GM12892 (cell line): ENCODE measurements around the gene RAB29.
"Not testable (repeated sequence)": the region's sequence is repeated elsewhere in the genome, so short reads cannot be mapped to it uniquely, and the experiment has no call there.

Experiments used
- DNase-seq: peaks from one replicate; pipeline ENCODE4 v3.0.0; 2011; ENCODE audit not compliant: insufficient read length
- FAIRE-seq: peaks from 2 replicates; lab custom pipeline; 2011; peaks lifted over from hg19 to GRCh38; lab: Jason Lieb, UNC
- POLR2A ChIP-seq: IDR thresholded peaks from 2 replicates; pipeline ENCODE4 v1.6.1; 2011; ENCODE audit warnings: low read depth, low read length, control low read depth
- POLR2AphosphoS5 ChIP-seq: IDR thresholded peaks from 2 replicates; pipeline ENCODE4 v1.6.1; 2011; ENCODE audit warnings: low read depth, low read length, control low read depth
- TAF1 ChIP-seq: IDR thresholded peaks from 2 replicates; pipeline ENCODE4 v1.6.1; 2011; ENCODE audit warnings: low read depth, mild to moderate bottlenecking, control low read depth, low read length, borderline replicate concordance

The RAB29 gene

GRCh38 chr1:205735218-205735617 lies 40.1 kb downstream of the RAB29 start:
- no peak for TF ChIP-seq TAF1
- TF ChIP-seq POLR2AphosphoS5, result no peak
- no peak for TF ChIP-seq POLR2A
- FAIRE-seq (no peak), DNase-seq (no peak)

- no peak for FAIRE-seq
- DNase-seq, result no peak
- TF ChIP-seq TAF1 (no peak), POLR2A (no peak), POLR2AphosphoS5 (no peak)
Measured at GRCh38 chr1:205733438-205734175, 41.7 kb downstream of the RAB29 start.

- FAIRE-seq (no peak), DNase-seq (no peak)
- TF ChIP-seq POLR2A, result no peak
- no peak for TF ChIP-seq TAF1
Measured at GRCh38 chr1:205729945-205730610, 45.2 kb downstream of the RAB29 start.

- no peak for DNase-seq
- TF ChIP-seq TAF1 (no peak), POLR2A (no peak), POLR2AphosphoS5 (no peak)
- no peak for FAIRE-seq
Measured at GRCh38 chr1:205726619-205727125, 48.6 kb downstream of the RAB29 start.

GRCh38 chr1:205725514-205725913 lies 49.8 kb downstream of the RAB29 start:
- FAIRE-seq (no peak), DNase-seq (no peak)
- TF ChIP-seq POLR2A, result no peak
- no peak for TF ChIP-seq TAF1
- no peak for TF ChIP-seq POLR2AphosphoS5

- not testable (repeated sequence) for FAIRE-seq
Measured at GRCh38 chr1:205720740-205721139, 54.5 kb downstream of the RAB29 start.

GRCh38 chr1:205719762-205720161 lies 55.5 kb downstream of the RAB29 start:
- no peak for TF ChIP-seq TAF1
- no peak for TF ChIP-seq POLR2A
- no peak for TF ChIP-seq POLR2AphosphoS5
- DNase-seq (no peak), FAIRE-seq (no peak)

More at GRCh38 chr1:205720740-205721139, 54.5 kb downstream of the RAB29 start:
- not testable (repeated sequence) for DNase-seq

- no peak for DNase-seq
- FAIRE-seq, result no peak
- TF ChIP-seq TAF1 (no peak), POLR2A (no peak), POLR2AphosphoS5 (no peak)
Measured at GRCh38 chr1:205719015-205719414, 56.3 kb downstream of the RAB29 start.
